ENCODE measurements around the gene THSD1.

- no peak for TF ChIP-seq NRF1 (IDR thresholded peaks at IDR 0.05; ENCODE audit: low read depth, low read length)
- TF ChIP-seq SIN3A (IDR thresholded peaks at IDR 0.05; ENCODE audit: borderline replicate concordance, low read depth, low read length), result no peak
- no peak for TF ChIP-seq CTCF (IDR thresholded peaks at IDR 0.05)
- no peak for TF ChIP-seq MAX (IDR thresholded peaks at IDR 0.05; ENCODE audit: low read depth)
- no peak for TF ChIP-seq RFX5 (IDR thresholded peaks at IDR 0.05; ENCODE audit: low read length)
- no peak for TF ChIP-seq EZH2phosphoT487 (IDR thresholded peaks at IDR 0.05; ENCODE audit: borderline replicate concordance, low read depth)
- no peak for TF ChIP-seq POLR2AphosphoS5 (IDR thresholded peaks at IDR 0.05; ENCODE audit: low read depth, low read length)
- no peak for TF ChIP-seq SMC3 (IDR thresholded peaks at IDR 0.05; ENCODE audit: low read depth, low read length)
Observed at GRCh38 chr13:52432456-52432855, 26.5 kb upstream of the THSD1 start.

Measured in SK-N-SH (cell line).